GM18499 (cell line): ENCODE measurements around the gene TBC1D9.
"Not testable (repeated sequence)": the region's sequence is repeated elsewhere in the genome, so short reads cannot be mapped to it uniquely, and the experiment has no call there.

Experiments used
- ATAC-seq: cut with Tn5 transposase; IDR thresholded peaks from one replicate; pipeline ENCODE4 v1.9.1; 2021; ENCODE audit warnings: moderate number of reproducible peaks; ENCODE audit not compliant: insufficient read depth, unreplicated experiment

TBC1D9 gene

DNA sequence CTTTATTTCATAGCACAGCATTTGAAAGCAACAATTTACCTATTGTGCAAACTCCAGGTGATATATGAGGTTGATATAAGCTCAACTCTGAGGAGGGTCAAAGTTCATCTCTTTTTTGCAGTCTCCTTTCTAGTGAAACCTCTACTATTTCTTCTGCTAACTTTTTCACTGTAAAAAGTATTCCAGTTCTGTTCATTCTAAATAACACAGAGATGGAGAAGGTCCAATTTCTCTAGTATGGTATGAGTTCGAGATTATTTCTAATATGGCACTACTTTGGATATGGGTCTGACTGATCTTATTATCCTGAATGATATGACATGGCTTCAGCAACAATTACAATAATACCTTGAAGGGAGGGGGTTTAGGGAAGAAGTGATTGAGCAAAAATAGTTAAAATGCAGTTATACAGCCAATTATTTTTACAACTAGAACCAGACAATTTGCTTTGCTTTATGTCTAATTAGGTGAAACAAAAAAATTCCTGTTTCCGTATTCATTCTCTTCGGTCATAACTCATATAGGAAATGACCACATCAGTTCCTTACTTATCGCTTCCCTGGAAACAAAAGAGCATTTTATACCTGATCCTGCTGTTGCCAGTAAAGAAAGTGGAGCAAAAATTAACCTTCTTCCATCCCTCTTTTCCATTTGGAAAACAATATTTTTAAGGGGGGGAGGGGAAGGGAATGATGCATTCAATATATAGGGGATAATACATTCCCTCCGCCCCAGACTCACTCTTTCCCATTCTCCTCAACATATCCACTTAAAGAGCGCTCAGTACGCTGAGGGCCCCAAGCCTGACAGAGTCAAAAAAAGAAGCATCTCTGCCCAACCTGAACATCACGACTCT, 1.0 kb downstream of the TBC1D9 start:
- ATAC-seq = no peak

DNA sequence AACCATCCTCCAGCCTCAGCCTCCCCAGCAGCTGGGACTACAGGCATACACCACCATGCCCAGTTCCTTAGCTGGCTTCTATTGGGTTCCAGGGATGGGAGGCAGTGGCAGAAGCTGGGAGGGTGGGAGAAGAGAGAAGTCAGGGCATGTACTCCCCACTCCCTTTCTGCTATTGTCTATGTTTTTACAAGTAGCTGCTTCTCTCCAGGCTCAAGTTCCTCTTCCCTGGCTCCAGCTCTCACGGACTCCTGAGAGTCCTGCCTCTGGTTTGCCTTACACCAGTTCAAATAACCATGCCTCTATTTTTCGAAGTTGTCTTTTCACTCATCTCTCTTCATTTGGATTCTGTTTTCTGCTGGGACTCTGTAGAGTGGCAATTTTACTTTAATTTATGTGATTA, 2.9 kb downstream of the TBC1D9 start:
- no peak for ATAC-seq

DNA sequence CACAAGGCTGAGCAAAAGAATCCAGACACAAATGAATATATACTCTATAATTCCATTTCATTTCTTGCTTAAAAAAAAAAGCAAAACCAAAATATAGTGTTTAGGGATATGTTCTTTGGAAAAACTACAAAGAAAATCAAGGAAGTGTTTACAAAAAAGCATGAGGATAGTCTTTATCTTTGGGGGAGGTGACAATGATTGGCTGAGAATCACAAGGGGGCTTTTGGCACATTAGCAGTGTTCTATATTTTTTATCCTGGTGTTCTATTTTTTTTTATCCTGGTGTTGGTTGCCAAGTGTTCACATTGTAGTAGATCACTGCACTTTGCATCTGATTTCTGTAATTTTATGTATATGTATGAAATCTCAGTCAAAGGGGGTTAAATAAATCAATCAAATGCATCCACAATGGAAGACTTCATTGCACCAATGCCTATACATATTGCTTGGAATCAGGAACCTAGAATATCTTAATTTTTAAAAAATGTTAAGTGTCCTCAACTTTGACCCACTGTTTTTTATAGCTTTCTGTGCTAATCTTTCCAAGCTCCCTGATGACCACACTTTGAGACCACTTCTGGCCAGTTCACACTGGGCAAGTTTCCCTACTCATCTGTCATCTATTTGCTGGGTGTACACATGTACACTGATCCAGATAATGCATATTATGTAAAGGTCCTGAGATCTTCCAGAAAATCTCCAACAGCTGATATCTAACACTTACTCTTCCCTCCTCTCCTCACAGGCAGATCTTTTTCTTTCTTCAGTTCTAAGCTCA, 3.7 kb downstream of the TBC1D9 start:
- no peak for ATAC-seq

DNA sequence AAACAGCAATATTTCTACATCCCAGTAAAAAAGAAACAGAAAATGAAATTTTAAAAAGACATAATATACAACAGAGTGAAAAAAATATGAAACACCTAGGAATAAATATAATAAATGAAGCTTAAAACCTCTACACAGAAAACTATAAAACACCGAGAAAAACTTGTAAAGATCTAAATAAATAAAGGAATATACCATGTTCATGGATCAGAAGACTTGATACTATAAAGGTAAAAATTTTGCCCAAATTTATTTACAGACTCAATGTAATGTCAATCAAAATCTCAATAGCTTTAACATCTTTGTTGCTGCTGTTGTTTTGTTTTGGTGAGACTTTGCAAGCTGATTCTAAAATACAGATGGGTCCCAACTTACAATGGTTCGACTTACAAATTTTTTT, 5.7 kb downstream of the TBC1D9 start:
- no peak for ATAC-seq

DNA sequence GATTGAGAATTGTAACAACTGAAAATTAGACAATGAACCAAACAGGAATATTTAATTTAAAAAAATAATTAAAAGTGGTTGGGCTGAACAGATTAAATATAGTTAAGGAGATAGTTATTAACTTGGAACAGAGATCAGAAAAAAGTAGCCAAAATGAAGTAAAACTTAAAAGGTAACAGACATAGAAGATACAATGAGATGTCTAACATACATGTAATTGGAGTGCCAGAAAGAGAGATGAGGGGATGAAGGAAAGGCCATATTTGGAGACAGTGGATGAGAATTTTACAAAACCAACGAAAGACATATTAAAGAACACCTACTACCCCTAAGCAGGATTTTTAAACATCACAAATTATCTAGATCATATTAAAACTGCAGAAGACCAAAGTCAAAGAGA, 8.0 kb downstream of the TBC1D9 start:
- no peak for ATAC-seq

DNA sequence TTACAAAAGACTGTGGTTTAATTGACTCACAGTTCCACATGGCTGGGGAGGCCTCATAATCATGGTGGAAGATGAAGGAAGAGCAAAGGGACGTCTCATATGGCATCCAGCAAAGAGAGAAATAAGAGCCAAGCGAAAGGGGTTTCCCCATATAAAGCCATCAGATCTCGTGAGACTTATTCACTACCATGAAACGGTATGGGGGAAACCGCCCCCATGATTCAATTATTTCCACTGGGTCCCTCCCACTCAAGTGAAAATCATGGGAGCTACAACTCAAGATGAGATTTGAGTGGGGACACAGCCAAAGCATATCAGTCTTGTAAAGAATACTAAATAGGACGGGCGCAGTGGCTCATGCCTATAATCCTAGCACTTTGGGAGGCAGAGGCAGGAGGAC, 9.6 kb downstream of the TBC1D9 start:
- not testable (repeated sequence) for ATAC-seq

DNA sequence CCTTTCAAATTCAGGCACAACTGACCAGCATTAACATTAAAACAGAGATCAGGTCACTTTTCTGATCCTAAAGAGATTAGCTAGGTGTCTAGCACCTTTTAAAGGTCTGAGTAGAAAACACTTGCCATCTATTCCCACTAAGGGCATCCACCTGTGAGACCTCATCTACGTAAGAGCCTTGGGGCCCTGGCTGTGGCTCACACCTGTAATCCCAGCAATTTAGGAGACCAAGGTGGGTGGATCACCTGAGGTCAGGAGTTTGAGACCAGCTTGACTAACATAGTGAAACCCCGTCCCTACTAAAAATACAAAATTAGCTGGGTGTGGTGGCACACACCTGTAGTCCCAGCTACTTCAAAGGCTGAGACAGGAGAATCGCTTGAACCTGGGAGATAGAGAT, 11.8 kb downstream of the TBC1D9 start:
- ATAC-seq = no peak

DNA sequence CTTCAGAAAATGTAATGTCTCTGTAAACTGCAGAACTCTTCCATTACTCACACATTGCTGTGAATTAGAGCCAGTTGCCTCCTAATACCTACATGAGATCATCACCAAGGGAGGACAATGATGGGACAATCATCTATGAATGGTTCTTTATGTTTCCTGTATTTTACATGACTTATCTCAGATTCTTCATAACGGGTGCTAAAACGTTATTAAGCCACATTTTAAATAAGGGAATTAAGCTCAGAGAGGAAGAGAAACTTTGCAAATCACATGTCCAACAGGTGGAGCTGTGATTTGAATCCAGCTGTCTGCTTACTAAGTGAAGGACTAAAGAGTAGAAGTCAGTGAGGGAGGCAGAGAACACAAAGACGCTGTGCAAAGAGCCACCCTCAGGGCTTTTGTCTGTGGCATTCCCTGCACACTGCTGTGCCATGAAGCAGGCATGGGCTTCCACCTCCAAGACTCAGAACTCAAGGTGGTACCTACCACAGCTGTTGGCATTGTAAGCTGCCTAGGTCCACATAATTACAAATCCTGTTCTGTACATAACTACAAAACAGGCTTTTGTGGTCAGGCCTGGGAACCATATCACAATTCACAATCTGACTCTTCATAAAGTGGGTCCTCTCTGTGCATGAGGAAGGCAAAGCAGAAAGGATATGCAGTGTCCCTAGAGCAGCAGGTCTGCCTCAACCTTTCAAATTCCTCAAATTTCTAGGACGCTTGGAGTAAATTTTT, 12.8 kb downstream of the TBC1D9 start:
- peak; percentile 41 for ATAC-seq

DNA sequence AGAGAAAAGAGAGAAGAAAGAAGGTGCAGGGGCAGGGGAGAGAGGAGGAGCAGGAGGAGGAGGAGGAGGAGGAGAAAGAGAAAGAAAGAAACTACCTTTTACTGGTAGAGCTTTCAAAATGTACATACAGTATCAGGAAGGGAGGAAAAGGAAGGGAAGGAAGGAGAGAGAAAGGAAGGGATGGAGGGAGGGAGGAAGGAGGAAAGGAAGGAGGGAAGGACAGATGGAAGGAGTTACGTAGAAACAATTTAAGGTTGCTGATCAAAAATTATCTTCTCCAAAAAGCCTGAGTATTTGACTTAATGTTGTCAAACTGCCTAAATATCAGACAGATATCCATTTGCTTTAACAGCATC, 13.4 kb downstream of the TBC1D9 start:
- no peak for ATAC-seq

DNA sequence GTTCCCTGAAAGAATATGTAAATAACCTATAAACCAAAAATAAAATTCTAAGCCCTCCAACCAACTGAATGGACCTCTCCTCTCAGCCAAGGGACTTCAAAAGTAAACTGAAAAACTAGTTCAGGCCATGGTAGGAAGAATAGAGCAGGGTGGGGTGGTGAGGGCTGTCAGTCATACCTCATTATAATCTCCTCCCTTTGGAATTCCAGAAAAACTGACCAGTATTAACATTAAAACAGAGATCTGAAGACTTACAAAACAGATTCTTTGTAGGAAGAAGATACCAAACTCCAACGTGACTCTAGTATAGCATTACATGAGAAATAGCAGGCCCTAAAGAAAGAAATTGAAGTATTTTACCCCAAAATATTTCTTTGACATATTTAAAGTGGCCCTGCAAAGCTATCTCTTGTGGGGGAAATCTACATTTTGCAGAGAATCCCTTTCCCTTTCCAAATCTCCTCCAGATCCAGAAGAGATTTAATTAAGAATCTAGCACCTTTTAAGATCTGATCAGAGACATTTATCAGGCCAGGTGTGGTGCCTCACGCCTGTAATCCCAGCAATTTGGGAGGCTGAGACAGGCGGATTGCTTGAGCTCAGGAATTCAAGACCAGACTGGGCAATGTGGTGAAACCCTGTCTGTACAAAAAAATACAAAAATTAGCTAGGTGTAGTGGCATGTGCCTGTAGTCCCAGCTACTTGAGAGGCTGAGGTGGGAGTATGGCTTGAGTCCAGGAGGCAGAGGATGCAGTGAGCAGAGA, 15.1 kb downstream of the TBC1D9 start:
- no peak for ATAC-seq

DNA sequence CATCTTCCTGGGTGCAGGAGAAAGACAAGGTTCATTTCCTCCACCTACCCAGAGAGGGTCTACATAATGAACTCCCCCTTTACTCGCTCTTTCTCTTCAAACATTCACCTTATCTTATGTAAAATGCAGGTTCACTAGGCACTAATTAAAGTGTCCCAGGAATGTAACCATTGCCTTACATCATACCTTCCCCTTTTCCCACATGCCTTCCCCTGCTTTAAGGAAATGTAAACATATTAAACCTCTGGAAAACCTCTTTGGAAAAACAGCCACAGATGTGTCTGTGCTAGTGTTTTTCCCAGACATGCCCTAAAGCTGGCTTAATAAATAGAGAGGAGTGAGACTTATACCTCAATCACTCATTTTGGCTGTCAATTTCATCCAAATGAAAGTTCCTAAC, 15.8 kb downstream of the TBC1D9 start:
- no peak for ATAC-seq

DNA sequence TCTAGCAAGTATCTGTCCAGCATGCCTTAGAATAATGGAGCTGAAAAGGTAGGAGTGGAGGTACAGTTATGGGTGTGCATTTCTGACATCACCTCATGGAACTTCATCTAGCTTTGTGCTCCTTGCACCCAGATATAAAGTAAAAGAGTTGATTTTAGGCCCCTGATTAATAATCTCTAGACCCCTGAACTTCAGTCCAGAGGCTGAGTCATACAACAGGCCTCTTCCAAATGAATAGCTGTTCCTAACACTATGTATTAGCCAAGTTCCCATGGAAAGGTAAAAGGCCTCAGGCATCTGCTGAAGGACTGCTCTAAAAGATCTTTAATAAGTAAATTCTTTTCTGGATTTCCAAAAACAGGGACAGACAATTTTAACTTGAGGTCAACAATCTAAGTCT, 16.2 kb downstream of the TBC1D9 start:
- no peak for ATAC-seq

DNA sequence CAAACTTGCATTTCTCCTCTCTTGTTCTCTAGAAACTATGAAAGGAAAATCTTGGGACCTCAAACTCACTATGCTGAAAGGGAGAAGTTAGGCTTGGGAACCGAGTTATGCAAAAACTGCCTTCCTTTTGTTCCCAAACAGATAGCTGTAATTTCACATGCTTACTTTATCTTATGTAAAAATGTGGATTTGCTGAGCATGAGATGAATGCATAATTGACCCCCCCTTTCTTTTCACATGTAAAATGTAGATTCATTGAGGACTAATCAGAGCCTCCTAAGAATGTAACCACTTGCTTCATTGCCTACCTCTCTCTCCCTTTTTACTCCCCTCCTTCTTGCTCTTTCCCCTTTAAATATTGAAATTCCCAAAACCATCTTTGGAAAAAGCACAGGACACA, 18.0 kb downstream of the TBC1D9 start:
- no peak for ATAC-seq

DNA sequence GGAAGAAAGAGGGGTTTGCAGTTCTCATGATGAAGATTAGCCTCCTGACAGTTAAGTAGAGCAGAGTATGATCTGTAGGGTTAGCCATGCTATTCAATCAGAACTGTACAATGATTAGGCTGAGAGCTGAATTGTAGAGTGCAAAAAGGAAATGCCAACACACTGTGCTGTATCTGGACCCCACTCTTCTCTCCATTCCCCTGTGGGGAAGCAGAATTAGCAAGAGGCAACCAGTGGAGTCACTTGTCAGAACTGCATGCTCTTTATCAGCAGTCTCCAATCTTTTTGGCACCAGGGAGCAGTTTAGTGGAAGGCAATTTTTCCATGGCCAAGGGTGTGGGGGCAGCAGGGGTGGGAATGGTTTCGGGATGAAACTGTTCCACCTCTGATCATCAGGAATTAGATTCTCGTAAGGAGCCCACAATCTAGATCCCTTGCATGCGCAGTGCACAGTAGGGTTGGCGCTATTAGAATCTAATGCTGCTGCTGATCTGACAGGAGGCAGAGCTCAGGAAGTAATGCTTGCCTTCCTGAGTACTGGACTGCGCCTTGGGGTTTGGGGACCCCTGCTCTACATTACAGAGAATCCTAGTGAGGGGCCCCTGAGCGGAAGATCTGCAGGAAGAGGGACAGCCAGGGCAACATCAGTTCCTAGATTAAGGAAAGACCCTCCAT, 19.4 kb downstream of the TBC1D9 start:
- no peak for ATAC-seq

DNA sequence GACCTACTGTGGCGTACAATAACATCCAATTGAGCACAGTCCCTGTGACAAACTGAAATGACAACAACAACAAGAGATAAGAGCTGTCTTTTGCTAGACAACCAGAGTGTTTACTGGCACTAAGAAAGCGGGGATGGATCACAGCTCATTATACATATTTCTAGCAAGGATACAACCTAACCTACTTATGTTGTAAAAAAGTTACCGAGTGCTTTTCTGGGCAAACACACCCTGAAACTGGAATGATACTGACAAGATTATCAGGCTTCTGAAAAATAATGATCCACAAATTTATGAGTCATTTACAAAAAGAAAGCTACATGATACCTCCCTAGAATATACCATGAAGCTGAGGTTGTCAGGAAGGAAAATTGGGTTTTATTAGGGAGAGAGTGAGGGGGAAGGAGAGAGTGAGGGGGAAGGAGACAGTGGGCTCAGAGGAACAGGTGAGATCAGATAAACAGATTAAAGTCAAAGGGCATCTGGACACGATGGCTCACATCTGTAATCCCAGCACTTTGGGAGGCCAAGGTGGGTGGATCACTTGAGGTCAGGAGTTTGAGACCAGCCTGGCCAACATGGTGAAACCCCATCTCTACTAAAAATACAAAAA, 20.3 kb downstream of the TBC1D9 start:
- no peak for ATAC-seq

DNA sequence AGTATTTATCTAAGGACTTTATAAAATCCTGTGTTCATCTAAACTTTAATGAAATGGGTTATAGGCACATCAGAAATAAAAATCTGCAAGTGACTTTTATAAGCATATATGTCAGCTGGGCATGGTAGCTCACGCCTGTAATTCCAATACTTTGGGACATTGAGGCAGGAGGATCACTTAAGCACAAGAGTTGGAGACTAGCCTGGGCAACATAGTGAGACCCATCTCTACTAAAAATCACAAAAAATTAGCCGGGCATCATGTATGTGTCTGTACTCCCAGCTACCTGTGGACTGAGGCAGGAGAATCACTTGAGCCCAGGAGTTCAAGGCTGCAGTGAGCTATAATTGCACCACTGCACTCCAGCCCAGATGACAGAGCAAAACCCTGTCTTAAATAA, 20.9 kb downstream of the TBC1D9 start:
- no peak for ATAC-seq

DNA sequence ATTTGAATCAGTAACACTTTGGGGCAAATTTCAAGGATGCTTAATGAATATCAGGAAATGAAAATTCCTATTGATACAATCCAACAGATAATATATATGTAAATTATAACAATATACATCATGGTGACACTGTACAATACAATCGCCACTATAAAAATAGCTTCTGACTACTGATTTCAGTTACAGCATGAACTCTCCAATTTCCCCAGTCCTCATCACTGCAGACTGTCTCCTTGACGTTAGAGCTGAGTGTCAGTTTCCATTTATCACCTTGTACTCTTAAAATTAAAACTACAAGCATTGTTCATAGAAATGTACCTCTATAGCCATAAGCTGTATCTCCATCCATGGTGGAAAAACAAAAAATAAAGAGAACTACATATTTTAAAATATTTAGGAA, 23.4 kb downstream of the TBC1D9 start:
- ATAC-seq = no peak

DNA sequence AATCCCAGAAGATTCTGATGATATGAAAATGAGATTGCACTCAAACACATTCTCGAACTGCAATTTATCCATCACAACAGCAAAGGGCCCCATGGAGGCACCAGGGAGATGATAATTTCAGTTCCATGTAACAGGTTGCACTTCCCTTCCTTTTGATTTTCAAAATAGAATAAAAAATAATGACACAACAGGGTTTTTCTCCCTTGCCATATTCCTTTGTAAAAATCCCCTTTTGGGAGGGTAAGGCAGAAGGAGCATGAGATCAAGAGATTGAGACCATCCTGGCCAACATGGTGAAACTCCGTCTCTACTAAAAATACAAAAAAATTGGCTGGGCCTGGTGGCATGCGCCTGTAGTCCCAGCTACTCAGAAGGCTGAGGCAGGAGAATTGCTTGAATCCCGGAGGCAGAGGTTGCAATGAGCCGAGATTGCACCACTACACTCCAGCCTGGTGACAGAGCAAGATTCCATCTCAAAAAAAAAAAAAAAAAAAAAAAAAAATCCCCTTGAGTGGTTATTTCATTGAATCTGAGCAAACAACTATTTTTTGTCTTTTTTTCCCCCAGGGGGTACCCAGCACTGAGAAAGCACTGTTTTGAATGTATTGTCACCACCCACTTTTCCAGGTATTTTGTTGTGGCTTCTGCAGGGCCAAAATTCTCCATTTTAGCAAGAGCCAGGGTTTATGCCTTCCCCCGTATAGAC, 26.7 kb downstream of the TBC1D9 start:
- no peak for ATAC-seq
